Esophagus mucosa (tissue), 1 donor: Measurements from ENCODE around the gene TLR3. TPM values are rescaled to one million over a fixed set of nuclear protein-coding genes. Genes with fewer than 3 reads are reported as not detected.
"Not testable (repeated sequence)": the region's sequence is repeated elsewhere in the genome, so short reads cannot be mapped to it uniquely, and the experiment has no call there.

Experiments used
- ATAC-seq: fragments of 200-7000 bp; cut with Tn5 transposase; one replicate; pipeline ENCODE4 v1.9.1; 2020
- total RNA-seq: library from RNA; stranded (reverse); gene quantifications from one replicate; pipeline ENCODE4 v1.2.4, GENCODE V29; 2023
- donor health status: DM: yes; HTN: yes; CAD: no.

Gene TLR3
- total RNA-seq, result 5.8 TPM

DNA sequence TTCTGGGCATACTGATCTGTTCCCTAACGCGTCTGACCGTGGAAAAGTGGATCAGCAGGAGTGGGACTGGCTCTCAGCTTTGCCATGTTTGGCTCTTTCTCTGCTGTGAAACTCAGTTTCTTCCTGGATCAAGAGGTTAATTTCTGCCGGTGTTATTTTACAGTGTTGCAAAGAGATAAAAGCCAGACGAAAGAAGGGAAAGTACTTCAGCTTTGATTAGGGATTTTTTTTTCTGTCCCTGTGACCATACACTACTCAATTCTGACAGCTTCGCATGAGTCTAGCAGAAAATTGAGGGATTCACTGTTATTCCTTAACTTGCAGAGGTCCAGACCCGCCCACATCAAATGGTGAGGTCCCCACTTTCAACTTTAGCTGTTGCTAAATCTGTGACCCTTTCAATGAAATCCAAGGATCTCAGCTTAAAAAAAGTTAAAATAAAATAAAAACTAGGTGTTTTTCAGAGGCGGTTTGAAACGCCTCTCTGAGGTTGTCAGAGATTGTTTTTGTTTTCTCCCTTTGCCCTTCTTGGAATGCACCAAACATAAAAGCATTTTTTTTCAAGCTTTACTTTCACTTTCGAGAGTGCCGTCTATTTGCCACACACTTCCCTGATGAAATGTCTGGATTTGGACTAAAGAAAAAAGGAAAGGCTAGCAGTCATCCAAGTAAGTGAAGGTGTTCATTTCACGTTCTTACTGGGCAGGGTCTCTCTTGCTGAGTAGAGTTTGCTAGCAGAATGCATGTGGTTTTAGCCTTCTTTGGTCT is at the start of gene TLR3:
TSS of gene TLR3 (plus strand) at position 576 of the 768 bp plus-strand sequence. CDS start 7,464 bp downstream, outside the sequence.
- peak; percentile 40 for ATAC-seq

DNA sequence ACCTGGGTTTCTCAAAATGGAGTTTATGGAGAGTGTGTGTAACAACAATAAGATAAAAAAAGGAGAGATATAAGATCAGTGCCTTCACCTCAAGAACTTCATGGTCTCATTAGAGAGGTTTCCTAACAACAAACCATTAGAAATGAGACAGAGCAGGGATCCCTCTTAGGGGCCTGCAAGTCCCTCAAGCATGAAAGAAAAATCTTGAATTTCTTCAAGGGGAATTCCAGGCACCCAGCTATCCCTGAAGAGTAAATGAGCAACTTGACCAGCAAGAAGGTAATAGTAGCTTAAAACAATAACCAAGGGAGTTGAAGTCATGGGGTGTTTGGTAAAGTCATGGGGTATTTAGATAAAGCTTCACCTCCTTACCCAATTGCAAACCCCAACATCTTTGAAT is 49.7 kb upstream of the TLR3 start:
- ATAC-seq, result no peak

DNA sequence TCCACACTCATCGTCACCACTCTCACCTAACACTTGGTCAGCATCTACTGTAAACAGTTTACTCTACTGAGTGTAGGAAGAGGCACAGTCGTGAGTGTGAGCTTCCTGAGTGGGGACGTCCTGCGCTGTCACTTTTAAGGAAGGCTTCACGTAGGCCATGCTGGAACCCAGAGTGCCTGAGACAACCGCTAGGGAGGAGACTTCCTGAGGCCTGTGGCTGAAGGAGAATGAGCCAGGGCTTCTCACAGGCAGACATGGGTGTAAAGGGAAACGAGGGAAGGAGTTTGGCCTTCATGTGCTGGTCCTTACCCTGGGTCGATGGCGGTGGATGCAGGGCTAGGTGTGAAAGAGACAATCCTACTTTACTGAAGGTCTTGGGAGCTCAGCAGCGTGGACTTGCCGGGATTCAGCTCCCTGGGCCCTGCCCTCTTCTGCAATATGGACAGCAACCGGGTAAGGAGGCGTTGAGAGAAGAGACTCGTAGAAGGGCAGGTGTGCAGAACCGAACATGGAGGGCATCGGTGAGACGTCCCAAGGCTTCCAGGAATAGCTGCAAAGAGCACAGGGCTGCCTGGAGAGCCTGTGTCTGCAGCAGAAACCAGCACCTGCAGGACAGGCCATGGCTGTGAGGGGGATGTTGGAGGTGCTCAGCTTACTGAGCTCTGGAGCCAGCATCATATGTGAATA is 48.7 kb upstream of the TLR3 start:
- ATAC-seq, result no peak

DNA sequence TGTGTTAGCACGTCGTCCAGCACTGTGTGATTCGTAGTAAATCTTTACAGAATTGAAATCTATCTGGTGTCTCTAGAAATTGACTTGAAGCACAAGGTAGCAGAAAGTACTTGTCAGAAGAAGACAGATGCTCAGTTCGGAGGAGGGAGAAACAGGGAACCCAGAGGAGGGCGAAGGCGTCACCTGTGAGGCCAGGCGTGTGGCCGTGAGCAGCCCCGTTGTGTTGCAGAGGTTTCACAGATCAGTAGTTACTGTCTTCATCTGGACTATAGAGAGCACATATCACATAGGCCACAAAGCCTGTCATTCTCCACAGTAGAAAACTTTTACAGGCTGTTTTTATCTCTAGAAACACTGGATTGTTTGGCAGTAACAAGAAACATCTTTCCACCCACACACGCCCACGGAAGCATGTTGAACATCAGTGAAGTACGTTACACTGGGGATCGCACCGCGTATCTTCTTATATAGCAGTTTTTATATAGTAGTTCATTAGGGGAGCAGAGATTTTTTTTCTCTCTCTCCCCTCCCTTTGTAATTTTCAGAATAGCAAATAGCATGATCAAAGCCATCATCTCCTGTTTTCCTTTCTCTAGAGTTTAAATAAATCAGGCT is 48.1 kb upstream of the TLR3 start:
- no peak for ATAC-seq

DNA sequence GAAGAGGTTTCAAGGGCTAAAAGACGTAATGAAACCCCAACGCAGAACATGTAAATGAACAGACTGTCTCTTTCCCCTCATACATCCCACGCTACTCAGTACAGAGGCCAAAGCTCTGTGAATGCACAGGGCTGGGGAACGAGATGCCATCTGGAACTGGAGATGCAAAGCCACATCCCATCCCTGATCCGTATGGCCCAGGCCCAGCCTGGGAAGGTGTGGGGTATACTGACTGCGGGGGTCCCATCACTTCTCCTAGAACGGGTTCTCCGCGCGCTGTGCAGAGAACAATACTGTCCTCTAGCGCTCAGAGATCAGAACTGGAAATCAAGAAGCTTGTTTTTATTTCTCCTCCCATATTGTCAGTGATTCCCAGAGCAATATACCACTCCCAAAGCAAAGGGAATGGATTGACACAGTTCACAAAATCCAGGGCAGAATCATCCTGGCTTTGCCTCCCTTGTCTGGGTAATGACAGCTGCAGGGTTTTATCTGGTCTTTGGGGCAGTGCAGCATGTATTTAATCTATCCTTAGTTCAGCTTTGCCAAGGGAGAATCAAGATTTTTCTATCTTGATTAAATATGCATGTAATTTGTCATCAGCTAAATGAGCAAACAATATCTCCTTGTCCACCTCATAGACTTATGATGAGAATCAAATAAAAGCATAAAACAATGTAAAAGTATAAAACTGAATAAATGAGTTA is 47.3 kb upstream of the TLR3 start:
- no peak for ATAC-seq

DNA sequence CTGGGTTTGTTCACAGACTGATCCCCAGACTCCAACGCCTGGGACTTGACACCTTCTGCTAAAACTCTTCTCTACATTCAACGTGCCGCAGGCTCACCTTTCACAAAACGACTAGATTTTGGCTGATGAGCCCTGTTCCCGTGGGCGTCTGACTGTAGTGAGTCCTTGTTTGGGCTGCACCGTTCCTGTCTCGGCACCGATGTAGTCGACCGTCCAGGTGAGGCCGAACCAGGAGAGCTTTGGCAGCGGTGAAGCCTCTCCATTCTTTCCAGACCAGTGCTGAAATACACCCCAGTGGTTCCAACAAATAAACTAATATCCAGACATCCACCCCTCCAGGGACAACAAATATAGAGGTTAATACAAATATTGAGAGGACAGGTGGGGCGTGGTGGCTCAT is 45.0 kb upstream of the TLR3 start:
- no peak for ATAC-seq

DNA sequence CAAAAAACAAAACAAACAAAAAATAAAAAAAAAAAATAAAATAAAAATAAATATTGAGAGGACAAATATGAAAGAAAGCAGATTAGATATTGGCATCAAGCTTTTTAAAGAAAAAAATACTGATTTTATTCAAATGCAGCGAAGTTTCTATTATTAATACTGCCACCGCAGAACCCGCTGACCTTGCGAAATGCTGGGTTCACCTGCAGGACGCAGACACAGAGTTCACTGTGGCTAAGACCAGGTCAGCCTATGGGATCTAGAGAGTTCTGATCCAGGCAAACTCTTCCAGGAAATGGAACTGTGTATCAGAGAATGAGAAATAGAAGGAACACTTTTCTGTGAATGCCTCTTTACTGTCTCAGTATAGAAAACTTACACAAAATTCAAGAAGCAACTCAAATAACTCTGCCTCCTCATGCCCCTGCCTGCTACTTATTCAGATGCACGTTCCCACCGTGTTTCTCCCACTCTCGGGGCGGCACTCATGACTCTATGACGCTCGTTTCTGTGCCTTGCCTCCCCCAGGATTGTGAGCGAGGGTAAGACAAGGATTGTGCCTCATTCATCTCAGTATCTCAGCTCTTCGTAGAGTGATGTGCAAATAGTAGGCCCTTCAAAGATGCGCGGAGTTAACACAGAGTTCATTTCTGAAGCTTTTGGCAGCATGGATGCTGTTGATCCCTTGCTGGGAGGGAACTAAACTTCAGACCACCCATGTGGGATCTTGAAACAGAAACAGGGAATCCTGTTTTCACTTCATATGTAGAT is 44.1 kb upstream of the TLR3 start:
- ATAC-seq, result no peak

DNA sequence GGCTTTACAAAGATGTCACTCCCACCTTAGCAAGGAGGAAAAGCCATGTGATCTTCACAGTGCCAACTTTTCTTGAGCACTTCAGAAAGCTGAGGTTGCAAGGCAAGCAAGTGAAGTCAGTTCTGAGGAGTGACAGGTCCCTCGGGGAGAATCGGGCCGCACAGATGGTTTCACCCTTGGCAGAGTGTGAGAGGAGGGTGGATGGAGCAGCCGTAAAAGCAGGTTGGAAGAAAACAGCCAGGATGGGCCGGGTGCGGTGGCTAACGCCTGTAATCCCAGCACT is 43.6 kb upstream of the TLR3 start:
- ATAC-seq, result no peak

DNA sequence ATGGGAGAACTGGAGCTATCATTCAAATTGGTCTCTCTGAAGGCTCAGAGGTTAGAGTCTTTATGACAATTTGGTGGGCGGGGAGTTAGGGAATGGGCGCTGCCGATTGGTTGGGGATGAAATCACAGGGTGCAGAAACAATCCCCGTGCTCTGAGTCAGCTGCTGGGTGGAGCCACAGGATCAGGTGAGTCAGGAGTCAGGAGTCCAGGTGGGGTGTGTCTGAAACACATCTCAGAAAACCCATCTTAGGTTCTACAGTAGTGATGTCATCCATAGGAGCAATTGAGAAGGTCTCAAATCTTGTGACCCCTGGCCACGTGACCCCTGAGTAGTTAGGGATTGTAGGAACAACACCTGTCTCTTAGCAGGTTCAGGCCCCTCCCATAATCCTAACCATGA is 41.6 kb upstream of the TLR3 start:
- ATAC-seq, result peak; percentile 87

DNA sequence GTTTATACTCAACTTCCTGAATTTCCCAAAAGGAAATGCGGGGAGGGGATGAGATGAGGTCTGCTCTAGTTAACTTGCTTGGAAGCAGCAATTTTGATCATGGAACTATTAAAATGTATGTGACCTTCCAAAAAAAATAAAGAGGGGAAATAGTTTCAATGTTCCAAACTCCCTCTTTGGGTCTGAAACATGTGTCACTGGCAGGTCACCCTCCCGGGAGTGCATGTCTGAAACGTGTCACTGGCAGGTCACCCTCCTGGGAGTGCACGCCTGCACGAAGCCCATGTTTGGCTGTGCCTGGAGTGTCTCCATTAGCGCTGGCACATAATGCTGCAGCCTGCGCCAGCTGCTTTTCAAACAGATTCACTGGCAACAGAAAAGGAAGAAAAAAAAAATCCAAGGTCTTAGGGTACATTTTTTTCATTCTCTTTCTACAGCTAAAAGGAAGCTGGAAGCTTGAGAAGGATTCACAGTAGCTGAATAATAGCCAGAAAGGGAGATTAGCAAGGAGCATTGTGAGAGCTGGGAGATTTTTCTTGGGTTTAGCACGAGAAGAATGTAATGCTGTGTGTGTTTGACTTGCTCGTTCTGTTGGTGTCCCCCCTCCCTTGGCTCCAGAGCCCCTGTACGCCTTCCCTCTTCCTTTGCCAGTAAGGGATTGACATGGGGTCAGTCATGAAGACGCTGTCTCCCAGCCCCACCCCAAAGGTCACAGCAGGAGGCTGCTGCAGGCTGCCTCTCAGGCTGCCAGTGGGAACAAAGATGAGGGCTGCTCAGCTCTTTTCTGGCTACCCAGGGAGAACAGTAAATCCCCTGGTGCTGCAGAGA is 39.2 kb upstream of the TLR3 start:
- peak; percentile 69 for ATAC-seq

DNA sequence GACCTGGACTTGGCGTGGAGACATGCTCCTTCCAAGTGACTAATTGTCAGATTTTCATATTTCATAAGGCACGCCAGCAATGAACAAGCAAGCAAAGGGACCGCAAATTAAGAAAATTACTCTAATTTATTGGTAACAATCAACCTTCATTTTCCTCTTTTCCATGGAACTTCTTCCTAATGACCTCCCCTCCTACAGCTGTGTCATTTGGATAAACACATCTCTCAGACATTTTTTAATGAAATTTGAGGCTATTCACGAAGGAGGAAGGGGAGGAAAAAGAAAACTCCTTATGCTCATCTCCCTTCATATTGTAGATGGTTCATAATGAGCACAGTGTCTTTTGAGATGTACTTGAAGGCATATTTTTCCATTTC is 38.6 kb upstream of the TLR3 start:
- no peak for ATAC-seq

DNA sequence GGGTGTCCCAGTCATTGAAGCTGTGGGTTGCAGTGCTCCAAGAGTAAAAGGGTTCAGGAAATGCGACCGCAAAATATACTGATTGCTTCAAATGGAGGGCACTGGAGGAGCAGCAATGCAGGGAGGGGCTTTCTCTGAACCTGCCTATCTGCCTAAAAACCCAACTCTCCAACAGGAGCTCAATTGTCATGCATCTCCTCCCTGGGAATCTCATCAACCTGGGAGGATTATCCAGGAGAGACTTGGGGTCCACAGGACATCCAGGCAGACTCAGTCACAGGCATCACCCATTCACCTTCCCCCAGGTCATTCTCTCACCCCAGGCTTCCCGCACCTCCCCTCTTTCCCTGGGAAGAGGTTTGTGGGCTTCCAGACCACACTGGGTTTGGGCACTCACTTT is 38.2 kb upstream of the TLR3 start:
- ATAC-seq, result no peak

DNA sequence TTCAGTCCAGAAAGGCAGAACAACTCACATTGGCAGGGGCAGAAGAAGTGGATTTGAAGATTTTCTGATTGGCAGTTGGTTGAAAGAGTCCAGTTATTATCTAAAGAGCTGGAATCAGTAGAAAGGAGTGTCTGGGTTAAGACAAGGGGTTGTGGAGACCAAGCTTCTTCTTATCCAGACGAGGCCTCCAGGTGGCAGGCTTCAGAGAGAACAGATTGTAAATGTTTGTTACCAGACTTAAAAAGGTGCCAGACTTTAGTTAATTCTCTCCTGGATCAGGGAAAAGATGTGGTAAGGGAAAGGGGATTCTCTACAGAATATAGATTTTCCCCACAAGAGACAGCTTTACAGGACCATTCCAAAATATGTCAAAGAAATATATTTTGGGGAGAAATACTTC is 36.7 kb upstream of the TLR3 start:
- ATAC-seq, result no peak

DNA sequence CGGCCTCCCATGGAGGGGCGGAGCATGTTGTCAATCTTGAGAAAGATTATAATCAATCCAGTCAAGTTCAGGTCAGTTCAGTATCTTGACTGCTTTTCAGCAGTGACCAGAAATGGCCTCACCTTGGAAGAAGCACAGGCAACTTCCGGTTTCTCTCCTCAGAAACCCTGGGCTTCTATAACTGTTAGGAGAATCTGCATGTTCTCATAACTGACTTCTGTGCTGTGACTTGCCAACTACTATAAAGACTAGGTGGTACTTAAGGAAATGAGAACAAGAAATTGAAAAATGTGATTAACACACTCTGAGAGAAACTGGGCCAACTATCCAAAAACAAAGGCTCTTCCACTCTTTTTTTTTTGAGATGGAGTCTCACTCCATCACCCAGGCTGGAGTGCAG is 35.9 kb upstream of the TLR3 start:
- ATAC-seq, result no peak

DNA sequence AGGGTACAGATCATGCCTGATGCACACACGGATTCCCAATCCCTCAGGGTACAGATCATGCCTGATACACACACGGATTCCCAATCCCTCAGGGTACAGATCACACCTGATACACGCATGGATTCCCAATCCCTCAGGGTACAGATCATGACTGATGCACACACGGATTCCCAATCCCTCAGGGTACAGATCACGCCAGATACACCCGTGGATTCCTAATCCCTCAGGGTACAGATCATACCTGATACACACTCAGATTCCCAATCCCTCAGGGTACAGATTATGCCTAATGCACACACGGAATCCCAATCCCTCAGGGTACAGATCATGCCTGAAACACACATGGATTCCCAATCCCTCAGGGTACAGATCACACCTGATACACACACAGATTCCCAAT is 34.3 kb upstream of the TLR3 start:
- ATAC-seq, result not testable (repeated sequence)

DNA sequence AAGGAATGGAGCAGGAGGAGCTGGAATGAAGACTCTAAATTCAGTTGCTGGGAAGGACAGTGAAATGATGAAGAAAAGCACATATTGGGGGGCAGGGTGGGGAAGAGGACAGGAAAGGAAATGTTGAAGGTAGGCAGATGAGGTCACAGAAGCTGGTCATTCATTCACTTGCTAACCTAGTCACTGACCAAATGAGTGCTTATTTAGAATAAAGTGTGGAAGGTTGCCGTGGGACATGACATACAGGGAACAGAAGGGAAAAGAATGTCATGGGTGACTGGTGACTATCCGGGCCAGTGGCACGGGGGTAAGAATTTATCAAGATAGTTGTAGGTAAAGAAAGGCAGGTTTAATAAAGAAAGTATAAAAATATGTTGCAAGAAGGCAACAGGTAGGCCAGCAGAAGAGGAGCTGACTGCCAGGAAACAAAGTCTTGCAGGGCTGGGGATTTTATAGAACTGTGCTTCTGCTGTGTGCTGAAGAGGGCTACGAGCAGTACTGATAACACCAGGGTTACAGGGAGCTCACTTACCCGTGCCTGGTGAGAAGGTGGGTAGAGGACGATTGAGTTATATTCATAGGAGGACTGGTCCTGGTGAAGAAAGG is 31.9 kb upstream of the TLR3 start:
- ATAC-seq, result no peak

DNA sequence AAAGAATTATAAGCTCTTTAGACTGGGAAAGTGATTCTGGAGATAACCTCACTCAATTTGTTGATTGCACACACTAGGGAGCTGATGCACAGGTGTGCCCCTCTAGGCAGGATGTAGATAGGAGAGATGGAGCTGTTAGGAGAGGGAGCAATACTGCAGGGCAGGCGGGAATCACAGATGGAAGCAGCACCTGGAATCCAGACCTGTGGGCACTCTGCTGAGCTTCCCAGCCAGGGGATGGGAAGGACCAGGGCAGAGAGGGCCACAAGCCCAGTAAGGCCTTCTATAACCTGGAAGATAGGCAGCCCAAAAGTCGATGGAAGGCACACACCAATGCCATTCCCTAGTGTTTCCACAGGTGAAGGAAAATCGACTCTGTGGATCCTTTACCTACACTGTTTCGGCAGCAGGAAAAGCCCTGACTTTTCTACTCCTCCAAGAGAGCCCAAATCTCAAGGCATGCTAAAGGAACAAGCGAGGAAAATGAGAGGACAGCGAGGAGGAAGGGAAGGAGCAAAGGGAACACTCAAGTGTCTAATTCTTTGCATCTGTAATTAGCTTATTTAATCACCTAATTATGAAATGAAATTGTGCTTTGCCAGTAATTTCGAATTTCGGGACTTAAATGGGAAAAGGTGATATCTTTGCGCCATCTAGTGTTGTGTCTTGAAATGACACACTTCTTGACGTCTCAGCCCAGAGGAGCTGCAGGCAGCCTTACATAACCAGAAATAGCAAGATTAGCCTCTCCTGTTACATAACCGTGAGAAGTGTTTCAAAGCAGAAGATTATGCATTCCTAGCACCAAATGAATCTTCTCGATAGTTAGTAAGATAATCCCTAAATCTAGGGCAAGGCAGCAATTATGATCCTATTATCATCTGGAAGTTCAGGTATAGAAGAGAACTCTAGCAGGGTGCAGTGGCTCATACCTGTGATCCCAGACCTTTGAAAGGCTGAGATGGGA is 31.0 kb upstream of the TLR3 start:
- ATAC-seq, result peak; percentile 84

DNA sequence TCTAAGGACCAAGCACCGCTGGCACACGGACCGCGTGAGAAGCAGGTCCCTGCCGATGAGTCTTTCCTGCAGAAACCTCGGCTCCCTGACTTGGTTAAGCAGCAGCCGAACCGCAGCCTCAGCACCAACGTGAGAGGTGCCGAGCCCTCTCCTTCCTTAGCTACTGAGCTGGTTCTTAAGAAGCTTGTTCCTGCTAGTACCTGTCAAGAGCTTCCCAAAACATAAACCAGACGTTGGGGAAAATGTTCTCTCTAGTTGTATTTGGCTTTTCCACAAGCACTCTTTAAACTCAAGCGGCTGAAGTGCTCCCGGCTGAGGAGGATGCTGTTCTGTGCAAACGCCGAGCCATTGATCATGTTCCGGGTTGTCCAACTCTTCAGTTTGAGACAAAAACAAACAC is 29.3 kb upstream of the TLR3 start:
- ATAC-seq, result no peak

DNA sequence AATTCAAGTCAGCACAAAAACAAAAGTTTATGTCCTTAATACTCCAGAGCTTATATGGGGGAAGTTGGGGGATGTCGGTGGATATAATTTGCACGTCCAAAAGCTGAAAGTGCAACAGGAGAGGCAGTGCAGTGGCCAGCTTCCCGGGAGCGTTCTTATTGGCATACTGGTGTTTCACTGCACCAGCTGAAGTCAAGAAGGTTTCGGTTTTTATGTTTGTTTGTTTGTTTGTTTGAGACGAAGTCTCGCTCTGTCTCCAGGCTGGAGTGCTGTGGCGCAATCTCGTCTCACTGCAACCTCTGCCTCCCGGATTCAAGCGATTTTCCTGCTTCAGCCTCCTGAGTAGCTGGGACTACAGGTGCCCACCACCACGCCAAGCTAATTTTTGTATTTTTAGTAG is 28.6 kb upstream of the TLR3 start:
- ATAC-seq, result no peak

DNA sequence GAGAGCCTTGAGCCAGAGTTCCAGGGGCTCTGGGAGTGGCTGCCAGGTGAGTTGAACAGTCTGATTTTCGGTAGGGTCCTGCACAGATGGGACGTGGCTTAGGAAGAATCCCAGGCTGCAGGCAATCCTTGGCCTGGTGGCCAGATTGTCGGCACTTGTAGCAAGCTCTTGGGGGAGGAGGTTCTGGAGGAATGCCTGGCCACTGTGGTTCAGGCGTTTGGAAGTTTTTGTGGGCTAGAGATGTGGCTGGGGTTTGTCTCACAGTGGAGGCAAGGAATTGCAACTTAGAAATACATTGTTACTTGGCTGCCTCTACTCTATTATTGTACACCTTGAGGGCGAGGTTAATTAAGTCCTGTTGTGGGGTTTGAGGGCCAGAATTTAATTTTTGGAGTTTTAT is 21.5 kb upstream of the TLR3 start:
- not testable (repeated sequence) for ATAC-seq
